ENCODE data around the gene SPA17. TPM values are rescaled to one million over a fixed set of nuclear protein-coding genes. Genes with fewer than 3 reads are reported as not detected.

Gene SPA17
- total RNA-seq, 2 donors from 2014 or later, result 8.4 to 10.7 TPM

DNA sequence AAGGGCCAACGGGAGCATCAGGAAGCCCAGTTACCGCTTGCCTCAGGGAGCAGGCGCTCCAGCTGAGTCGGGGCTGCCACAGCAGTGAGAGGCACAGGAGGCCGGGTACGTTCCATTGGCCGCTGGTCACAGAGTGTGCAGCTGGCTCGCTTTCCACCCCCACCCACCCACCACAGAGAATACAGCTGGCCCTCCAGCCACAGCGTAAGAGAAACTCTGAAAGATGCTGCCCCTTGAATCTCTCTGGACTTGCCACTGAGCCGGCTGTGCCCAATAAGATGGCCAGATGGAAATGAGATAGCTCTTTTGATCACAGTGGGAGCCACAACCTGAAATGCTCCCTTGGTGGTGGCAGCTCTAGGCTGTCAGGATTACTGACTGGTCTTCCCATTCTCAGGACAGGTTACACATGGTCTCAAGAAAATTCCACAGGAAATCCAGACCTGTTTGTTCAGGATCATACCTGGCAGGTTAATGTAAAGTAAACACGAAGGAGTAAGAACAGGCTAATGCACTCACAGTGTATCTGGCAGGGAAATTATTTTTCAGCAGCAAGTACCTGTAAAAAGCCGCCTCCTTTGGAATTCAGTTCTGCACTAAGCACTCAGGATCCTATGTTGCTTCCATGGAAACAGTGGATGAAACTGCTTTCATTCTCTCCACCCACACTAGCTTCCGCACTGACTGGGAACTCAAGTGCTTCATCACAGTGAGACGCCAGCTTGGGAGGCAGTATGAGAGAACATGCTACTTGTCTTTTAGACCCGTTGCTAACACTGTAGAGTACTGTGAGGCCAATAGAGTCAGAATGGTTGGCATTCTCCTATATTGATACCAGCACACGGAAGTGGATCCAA is 16.7 kb upstream of the SPA17 start:
- H3K36me3 ChIP-seq, result no peaks in the 10 kb centered on the region
- H3K9ac ChIP-seq (ENCODE audit: low read depth in 2 of 2, low read length in 2 of 2), result no peak overlapping the region
- intact Hi-C loops (cut with DNase I), result no loop called here
- H3K4me1 ChIP-seq, result no peaks in the 10 kb centered on the region
- H3K9me3 ChIP-seq, result no peaks in the 10 kb centered on the region
- H3K27me3 ChIP-seq, result no peaks in the 10 kb centered on the region
- TF ChIP-seq, protein P1, sequence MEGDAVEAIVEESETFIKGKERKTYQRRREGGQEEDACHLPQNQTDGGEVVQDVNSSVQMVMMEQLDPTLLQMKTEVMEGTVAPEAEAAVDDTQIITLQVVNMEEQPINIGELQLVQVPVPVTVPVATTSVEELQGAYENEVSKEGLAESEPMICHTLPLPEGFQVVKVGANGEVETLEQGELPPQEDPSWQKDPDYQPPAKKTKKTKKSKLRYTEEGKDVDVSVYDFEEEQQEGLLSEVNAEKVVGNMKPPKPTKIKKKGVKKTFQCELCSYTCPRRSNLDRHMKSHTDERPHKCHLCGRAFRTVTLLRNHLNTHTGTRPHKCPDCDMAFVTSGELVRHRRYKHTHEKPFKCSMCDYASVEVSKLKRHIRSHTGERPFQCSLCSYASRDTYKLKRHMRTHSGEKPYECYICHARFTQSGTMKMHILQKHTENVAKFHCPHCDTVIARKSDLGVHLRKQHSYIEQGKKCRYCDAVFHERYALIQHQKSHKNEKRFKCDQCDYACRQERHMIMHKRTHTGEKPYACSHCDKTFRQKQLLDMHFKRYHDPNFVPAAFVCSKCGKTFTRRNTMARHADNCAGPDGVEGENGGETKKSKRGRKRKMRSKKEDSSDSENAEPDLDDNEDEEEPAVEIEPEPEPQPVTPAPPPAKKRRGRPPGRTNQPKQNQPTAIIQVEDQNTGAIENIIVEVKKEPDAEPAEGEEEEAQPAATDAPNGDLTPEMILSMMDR (IDR thresholded peaks at IDR 0.05), result no peak
- DNase-seq, result no peak
- H3K27ac ChIP-seq, result no peak overlapping the region
- no peak overlapping the region for H3K4me3 ChIP-seq

DNA sequence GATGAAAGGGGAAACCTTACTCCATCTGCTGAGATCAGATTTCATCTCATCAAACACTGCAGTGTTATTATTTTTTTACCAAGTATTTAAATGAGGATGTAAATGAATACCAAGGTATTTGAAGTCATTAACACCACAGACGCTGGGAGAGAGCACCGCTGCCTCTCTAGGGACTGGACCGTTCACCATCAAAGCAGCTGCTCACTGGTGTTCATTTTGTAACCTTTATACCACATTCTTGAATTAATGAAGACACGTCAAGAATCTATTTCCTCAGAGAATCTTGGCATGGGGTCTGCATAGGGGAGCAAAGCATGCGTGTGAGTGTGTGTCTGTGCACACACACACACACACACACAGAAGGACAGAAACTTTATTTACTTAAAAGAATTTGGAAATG is 15.8 kb upstream of the SPA17 start:
- no peaks in the 10 kb centered on the region for H3K36me3 ChIP-seq
- no peak for DNase-seq

DNA sequence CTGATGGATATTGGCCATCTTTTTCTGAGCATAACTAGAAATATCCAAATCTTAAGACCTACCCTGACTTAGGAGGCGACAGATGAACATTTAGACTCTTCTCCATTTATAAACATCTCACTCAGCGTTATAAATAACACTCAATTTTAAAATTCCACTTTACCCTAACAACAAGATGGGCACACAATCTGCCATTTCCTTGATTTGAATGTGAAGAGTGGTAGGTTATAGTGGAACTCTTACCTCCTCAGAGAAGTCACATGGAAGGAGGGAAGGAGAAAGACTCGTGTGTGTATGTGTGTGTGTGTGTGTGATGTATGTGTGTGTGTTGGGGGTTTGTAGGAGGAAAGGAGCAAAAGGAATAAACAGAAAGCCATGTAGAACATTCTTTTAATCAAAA is 15.2 kb upstream of the SPA17 start:
- TF ChIP-seq, protein P1 (IDR thresholded peaks at IDR 0.05), result no peak
- no peak for DNase-seq
- Histone ChIP-seq H3K9ac (ENCODE audit: low read depth in 2 of 2, low read length in 2 of 2) (no peak overlapping the region), H3K27ac (no peak overlapping the region), H3K36me3 (no peaks in the 10 kb centered on the region), H3K4me3 (no peak overlapping the region), H3K9me3 (no peaks in the 10 kb centered on the region), H3K27me3 (no peaks in the 10 kb centered on the region), H3K4me1 (no peaks in the 10 kb centered on the region)
- intact Hi-C loops (cut with DNase I), result no loop called here

More for the DNA sequence above, 15.8 kb upstream of the SPA17 start:
- Histone ChIP-seq H3K9ac (ENCODE audit: low read depth in 2 of 2, low read length in 2 of 2) (no peak overlapping the region), H3K27me3 (no peaks in the 10 kb centered on the region), H3K4me1 (no peaks in the 10 kb centered on the region), H3K27ac (no peak overlapping the region), H3K9me3 (no peaks in the 10 kb centered on the region), H3K4me3 (no peak overlapping the region)
- TF ChIP-seq, protein P1 (IDR thresholded peaks at IDR 0.05), result no peak
- intact Hi-C loops (cut with DNase I), result no loop called here

DNA sequence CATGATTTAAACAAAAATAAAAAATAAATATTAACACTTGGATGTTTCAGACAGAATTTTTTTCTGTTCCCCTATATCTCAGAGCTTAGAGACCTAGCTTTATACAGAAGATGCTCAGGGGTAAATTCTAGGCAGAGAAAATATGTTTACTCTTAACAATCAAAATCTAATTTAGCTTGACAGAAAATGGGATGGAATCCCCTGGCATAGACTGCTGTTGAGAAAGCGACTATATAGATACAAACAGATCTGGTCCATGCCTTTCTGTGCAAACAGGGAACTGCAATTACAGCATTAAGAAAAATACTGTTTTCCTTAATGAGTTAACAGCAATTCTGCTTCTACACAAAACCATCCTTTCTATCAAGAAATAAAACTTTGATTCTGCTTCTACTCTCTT is 14.7 kb upstream of the SPA17 start:
- H3K9me3 ChIP-seq, result no peaks in the 10 kb centered on the region
- intact Hi-C loops (cut with DNase I), result no loop called here
- no peaks in the 10 kb centered on the region for H3K4me1 ChIP-seq
- no peak overlapping the region for H3K4me3 ChIP-seq
- no peaks in the 10 kb centered on the region for H3K27me3 ChIP-seq
- no peak overlapping the region for H3K27ac ChIP-seq
- TF ChIP-seq, protein P1 (IDR thresholded peaks at IDR 0.05), result no peak
- H3K9ac ChIP-seq (ENCODE audit: low read depth in 2 of 2, low read length in 2 of 2), result no peak overlapping the region
- no peak for DNase-seq
- no peaks in the 10 kb centered on the region for H3K36me3 ChIP-seq

DNA sequence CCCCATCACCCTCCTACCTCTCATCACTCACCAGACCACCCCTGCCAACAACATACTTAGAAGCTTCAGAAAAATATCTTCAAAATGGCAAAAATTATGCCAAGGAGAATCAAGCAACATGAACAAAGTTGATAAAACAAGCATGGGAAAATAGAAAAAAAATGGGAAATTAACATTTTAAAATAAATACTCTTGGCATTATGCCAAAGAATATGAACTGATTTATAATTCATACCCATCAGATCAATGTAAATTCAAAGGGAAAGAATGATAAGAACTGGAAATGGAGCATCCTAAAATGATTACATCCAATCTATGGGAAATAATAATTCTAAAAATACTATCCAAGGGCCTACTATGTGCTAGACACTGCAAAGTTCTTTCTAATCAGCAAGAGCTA is 12.2 kb upstream of the SPA17 start:
- H3K4me1 ChIP-seq, result no peaks in the 10 kb centered on the region
- H3K27me3 ChIP-seq, result no peaks in the 10 kb centered on the region
- no peak overlapping the region for H3K4me3 ChIP-seq
- no peak for DNase-seq
- no peaks in the 10 kb centered on the region for H3K9me3 ChIP-seq
- no peak overlapping the region for H3K27ac ChIP-seq
- H3K9ac ChIP-seq (ENCODE audit: low read depth in 2 of 2, low read length in 2 of 2), result no peak overlapping the region
- H3K36me3 ChIP-seq, result no peaks in the 10 kb centered on the region
- TF ChIP-seq, protein P1 (IDR thresholded peaks at IDR 0.05), result no peak
- intact Hi-C loops (cut with DNase I), result no loop called here

Measured in colonic mucosa (tissue), 4 donors.